ENCODE results near the gene SMLR1.

SMLR1 gene

DNA sequence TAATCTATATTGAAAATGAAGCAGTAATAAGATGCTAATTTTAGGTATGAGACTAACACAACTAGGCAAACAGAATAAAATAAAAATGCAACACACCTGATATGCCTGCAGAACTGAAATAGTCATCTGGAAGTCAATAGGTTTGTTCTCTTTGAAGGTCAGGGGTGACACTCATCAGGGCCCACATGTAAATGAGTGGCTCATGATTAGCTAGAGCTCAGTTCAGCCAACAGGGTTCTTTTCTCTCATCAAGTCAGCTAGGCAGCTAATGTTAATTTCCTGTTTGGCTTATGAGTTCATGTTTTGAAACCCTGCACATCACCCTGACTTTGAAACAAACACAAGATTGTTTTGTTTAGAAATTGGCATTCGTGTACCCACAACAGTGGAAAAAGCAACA, 23.8 kb downstream of the SMLR1 start:
- no peak for DNase-seq (ENCODE audit: low read depth in 3 of 3)

DNA sequence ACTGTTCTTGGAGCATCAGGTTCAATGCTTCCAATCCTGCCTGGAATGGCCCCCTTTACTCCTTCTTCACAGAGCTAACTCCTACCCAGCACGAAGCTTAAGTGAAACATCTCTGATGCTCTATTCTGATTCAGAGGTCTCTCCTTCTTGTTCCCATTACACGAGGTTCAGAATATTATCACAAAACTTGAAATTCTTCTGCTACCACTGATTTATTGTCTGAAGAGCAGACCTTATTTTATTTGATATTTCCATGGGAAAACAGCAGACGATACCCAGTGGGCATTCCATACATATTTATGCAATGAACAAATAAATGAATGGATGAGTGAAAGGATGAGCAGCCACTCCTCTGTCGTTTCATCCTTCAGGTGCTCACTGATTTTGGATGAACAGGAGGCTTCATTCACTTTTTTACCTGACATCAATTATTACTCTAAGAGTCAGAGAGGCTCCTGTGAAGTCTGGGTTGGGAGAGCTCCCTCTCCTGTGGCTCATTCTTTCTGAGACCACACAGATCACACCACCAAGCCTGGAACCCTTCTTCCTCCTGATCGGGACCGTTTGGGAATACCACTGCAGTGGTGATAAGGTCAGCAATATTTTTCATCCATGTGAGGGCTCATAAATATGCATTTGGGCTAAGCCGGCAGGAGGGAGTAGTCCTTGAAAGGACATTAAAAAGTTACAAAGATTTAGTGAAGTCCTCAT, 25.8 kb downstream of the SMLR1 start:
- DNase-seq (ENCODE audit: low read depth in 3 of 3) = no peak

DNA sequence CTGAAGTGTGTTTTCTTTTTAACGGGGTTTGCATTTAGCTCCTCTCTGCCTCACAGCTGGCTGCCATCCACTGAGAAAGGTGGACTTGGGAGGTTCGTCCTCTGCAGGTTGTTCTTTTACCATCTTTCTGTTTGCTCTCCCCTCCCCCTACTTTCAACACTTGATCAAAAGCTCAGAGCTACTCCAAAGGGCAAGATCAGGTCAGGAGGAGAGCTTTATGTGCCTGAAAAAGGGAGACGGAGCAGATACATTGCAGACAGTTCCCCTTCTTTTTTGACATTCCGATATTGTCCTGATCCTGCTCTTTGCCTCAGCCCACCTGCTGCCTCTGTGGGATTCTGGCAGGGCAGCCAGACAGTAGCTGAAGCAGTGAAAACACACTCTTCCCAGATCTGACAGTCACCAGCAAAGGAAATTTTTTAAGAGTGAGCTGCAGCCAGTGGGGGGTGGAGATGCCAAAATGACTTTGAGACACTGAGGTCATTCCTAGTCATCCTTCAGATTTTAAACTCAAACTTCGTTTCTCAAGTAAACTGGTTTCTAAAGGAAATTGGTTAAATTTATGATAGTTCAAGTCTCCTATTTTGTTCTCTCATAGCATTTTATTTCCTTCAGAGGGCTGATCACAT, 26.5 kb downstream of the SMLR1 start:
- no peak for DNase-seq (ENCODE audit: low read depth in 3 of 3)

DNA sequence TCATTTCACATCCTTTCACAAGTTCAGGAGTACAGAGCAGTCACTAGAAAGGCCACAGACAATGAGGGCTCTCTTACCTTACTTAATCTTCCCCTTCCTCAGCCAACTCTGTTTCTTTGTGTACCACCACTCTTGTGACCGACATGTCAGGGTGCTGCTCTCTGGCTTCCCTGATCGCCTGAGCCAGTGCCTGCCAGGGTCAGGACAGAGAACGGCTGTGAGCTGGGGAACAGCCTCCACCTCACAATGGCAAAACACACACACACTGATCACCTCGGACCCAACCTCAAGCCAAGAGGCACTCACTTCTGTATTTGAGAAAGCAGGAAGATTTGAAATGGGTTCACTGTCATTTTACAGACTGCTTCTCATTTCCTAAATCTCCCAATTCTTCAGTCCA, 30.8 kb downstream of the SMLR1 start:
- no peak for DNase-seq (ENCODE audit: low read depth in 3 of 3)

DNA sequence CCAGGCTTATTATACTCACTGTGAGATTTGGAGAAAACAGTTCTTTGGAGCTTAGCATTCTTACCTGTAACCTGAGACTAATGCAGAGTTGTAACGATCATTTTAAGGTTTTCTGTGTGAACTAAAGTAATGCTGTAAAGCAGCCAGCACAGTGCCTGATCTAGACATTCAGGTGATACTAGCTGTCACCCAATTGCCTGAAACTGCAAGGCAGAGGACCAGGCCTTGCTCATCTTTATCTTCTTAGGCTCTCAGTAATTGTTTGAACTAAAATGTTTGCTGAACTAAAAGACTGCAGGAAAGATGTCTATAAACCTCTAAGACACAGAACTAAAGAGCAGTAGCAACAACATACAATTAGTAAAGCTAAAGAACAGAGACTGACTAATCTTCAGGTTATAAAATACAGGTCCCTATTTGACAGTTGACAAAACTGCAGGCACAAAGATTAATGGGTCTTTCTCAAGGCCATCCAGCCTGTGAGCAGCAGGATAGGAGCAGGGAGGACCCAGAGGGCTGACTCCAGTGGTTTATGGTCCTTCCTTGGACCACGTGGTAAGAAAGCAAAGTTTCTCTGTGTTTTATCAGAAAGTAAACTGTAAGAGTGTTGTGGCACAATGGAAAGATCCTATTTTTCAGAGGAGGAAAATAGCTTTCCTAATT, 31.4 kb downstream of the SMLR1 start:
- no peak for DNase-seq (ENCODE audit: low read depth in 3 of 3)

DNA sequence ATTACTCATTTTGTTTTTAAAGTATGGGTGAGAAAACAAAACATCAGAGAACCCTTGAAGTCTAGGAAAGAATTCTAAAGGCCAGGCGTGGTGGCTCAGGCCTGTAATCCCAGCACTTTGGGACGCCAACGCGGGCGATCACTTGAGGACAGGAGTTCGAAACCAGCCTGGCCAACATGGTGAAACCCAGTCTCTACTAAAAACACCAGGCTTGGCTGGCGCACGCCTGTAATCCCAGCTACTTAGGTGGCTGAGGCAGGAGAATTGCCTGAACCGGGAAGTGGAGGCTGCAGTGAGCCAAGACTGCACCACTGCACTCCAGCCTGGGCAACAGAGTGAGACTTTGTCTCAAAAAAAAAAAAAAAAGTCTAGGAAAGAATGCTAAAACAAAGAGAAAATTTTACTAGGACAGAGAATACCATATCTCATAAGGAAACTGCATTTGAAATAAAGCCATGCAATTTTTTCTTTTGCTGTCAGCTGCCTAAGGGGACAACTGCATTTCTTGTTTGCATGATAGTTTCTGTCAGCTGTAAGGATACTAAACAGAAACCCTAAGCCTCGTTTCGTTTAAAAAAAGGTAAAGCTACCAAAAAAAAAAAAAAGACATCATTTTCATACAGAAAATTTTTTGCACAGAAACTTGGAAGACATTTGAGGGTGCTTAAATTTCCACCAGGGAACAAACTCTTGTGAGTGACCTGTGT, 32.1 kb downstream of the SMLR1 start:
- DNase-seq (ENCODE audit: low read depth in 3 of 3) = no peak

DNA sequence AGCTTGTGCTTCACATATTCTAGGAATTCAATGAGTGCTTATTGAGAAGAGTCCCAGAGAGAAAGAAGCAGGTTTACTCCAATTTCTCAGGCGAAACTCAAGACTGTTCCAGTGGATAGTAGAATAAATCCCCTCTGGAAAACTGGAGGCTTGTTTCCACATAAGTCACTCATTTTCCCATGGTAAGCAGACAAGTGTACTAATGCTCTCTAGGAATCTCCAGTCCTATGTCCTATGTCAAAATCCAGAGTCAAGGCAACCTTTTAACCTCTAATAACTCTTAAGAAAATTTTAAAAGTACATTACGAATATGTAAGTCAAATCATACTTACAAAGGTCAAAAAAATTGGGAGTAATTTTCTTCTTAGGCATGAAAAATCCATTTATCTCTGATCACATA, 35.2 kb downstream of the SMLR1 start:
- DNase-seq (ENCODE audit: low read depth in 3 of 3) = no peak

DNA sequence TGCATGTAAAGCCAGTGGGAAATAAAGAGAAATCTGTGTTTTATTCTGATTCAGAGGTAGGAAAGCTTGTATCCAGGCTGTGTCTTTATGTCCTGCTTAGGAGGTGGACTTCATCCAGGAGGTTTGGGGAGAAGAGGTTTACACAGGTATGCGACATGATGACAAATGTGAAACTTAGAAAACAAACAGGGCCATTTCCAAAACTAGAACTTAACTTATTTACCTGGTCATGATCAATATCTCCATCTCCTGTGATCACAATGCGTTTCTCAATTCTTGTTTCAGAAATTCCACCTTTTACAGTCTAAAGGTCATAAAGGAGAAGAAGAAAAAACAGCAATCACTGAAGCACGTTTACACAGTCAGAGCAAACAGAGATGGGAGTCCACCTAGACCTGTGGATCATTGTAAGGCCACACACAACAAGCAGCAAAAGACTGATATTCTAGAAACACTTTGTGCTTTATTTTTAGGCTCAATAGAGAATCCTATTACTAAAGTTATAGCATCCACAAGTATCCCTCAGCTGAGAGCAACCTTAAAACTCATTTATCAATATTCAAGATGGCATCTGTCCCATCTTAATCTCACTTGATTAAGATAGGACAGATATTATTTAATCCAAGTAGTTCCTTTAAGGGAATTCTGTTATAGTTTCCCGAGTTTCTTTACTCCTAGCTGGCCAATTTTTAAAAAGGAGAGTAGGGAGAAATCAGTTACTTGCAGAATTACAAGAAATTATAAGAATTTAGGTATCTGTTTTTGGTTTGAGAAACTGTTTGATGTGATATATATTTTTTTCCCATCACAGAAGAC, 36.4 kb downstream of the SMLR1 start:
- no peak for DNase-seq (ENCODE audit: low read depth in 3 of 3)

DNA sequence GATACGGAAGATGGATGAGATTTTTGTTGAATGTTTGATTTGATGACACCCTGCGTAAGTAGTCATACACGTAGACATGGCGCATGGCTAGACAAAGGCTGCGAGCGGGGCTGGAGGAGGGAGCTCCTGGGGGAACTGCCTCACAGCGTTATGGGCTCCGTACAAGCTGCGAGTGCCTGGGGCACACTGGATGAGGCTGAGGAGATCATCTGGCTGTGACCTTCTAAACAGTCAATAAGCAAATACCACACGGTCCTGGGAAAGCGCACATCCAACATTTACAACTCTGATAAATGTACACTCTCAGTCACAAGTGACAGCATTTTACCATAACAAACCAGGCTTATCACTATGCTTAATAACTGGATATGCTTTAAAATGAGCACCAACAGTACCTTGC, 37.1 kb downstream of the SMLR1 start:
- DNase-seq (ENCODE audit: low read depth in 3 of 3) = no peak

DNA sequence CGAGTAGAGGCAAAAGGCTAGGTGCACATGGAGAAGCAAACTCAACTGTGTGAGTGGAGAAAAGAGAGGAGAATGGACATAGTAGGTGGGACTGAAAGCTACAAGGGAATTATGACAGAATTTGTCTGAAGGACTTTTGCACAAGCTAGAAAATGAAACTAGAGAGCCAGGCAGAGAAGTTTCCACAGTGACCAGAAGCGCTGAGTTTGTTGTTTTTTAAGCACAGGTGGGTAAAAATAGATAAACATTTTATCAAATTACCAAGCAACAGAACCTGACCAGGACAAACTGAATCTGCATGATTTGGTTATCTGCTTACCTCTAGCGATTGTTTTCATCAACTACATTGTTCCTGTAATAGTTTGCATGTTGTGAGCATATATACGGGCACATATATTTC, 38.6 kb downstream of the SMLR1 start:
- no peak for DNase-seq (ENCODE audit: low read depth in 3 of 3)

DNA sequence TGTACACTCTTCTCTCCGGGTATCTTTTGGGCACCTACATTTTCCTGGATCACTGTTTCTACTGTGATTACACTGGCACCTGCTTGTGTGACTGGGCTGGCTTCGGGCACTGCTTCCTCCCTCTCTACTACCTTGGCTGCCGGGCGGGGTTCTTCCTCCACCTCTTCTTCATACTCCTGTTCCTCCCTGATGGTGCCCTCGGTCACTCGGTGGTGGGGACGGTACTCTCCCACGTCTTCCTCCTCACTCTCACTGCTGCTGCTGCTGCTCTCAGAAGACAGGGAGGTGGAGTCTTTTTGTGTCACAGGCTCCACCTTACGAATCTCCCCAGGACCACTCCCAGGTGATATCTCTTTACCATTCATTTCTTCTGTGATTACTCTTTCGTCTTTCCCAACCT, 42.5 kb downstream of the SMLR1 start:
- no peak for DNase-seq (ENCODE audit: low read depth in 3 of 3)

DNA sequence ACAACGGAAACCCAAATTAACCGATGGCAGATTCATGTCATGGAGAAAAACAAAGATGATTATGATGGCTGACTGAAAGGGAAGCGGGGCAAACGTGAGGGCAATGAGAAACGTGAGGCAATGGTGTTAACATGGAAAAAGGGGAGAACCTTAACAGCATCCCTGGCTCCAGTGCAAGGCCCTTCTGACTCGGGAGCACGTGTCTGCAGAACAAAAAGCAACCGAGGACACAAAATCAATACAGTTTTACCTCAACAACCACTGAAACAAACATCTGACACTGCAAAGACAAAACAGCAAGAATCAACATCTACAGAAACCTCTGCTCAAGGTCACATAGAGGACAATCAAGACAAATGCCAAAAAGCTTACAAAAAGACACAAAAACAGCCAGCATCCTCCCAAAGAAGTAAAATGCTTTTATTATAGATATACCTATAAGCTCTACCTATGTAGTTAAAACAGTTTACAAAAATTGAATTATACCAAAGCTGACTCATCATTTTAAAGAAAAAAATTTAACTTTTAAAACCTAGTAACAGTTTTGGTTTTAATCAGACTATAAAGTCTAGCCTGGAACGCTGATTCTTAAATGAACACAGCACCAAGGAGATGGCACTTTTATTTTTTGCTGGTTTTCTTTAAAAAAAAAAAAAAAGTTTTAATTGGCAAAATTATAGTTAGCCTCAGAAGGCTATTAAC, 43.1 kb downstream of the SMLR1 start:
- DNase-seq (ENCODE audit: low read depth in 3 of 3) = no peak

DNA sequence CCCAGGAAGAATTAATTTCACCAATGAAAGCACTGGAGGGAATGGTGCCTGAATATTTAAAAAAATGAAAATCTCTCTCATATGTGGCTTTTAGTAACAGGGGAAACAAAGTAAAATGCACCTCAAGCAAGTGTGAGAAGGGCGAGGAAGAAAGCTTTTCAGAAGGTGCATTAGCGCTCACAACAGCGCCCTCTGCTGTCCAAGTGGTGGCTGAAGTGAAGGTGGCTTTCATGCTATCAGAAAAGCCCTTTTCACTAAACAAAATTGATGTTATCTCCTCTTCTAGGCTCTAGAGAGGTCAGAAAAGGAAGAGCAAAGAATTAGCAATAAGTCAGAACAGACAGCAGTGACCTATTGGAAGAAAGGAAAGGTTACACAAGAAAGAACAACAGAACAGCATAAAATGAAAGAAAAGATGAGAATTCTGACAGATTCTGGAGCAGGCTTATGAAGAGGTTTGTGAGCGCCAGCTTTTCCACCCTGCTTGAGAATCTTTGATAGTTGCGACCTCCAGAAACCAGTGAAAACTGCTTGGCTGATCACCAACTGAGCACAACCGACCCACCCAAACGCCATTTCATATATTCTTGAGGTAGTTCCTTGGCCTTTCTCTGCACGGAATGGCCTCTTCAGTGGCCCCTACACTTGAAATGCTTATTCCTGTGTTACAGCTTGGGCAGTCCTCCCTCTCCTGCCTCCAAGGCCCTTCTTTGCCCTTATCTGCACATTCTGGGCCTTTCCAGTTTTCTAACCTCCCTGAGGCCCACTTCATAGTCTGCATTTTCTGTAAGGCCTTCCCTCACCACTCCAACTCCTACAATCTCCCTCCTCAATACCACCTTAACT, 45.3 kb downstream of the SMLR1 start:
- peak; percentile 40 to 65 (median 60) for DNase-seq (ENCODE audit: low read depth in 3 of 3)

DNA sequence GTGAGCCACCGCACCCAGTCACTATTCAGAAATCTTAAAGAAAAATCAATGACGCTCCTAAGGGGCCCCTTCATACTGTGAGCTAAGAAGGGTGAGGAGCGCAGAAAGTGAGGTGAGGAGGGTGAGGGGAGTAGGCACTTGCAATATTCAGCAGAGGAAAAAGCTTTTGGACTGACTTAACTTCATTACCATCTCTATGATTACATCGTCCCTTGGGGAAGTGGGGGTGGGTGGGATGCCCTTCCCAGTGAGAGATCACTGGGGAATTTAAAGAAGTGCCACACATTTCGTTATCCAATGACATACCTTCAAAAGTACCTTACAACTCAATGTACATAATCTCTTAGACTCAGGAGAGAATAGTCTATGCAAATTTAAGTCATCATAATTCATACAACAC, 46.5 kb downstream of the SMLR1 start:
- no peak for DNase-seq (ENCODE audit: low read depth in 3 of 3)

DNA sequence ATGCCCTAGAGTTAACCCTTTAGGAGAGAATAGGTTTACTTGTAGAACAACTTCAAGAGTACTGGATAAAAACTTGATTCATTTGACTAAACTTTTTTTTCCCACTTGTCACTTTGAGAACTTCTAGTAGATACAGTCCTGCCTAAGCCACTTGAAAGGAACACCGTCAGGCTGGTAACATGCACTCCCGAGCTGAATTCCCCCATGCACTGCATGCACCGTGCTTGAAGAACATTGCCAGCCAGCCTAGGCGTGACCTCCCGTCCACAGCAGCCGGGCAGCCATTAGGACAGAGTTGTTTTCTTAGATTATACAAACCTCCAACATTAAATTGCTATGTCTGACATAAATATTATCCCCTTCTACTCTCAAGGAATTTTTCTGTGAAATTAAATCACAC, 52.6 kb downstream of the SMLR1 start:
- no peak for DNase-seq (ENCODE audit: low read depth in 3 of 3)

DNA sequence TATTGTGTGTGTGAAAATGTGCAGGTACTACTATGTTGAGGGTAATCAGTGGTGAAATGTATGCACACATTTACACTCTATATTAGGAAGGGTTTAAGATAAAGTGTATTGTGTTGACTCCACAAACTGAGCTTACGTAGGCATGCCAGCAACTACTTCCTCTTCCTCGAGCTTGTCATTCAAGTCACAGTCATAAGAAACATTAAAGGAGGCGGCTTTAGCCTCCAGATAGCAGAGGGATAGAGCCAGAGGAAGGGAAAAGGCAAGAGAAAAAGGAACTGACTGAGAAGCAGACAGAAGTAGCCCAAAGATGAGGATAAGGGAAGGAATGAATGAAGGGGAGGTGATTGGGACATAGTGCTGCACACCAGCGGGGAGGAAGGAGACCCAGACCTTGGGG, 55.2 kb downstream of the SMLR1 start:
- no peak for DNase-seq (ENCODE audit: low read depth in 3 of 3)

DNA sequence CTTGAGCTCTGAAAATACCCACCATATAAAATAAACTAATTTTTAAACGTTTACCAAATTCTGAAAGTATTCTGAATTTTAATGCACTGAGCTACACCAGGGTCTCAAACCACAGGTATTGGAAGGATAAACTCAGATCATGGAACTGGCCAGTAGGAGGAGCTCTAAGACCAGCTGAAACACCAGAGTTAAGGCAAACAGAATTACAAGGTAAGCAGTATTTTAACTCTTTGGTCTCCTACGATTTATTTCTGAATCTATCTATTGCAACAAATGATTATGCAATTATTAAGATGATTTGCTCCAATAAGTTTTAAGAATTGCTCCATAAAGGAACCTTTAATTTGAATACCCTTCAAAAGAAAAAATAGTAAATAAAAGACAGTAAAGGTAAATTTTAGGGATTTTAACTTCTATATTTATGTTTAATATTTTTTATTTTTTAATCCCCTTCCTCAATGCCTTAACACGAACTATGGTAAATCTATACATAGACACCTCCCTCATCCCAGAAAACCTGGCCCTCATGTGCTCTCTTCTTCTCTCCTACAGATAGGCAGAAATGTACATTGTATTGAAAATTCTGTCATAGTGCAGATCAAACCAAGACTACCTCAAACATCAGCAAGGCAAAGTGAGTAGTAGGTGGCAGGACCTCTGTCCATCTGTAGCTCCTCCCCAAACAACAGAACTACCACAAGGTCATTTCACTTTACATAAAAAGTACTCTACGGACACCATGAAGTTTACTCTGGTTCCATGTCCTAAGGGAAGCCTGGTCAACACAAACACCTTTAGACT, 58.4 kb downstream of the SMLR1 start:
- DNase-seq (ENCODE audit: low read depth in 3 of 3) = peak; percentile 35 to 71 (median 44)

Data from stimulated activated CD4-positive, alpha-beta T cell treated with anti-CD3 and anti-CD28 coated beads, TNF-alpha, amount 100 ng/mL, for 24 hours (primary cell).